Mucosa of rectum (tissue), 2 donors: ENCODE data around the gene FAM89B.

Experiments used
- H3K27ac ChIP-seq, 2 donors: one replicate each; pipeline ENCODE4 v1.7.0; 2013; ENCODE audit warnings: inconsistent platforms in 2 of 2, low read depth in 2 of 2, low read length in 2 of 2
- H3K27me3 ChIP-seq, 2 donors: one replicate each; pipeline ENCODE4 v1.7.0; 2013; ENCODE audit warnings: low read length in 2 of 2; ENCODE audit not compliant: control insufficient read depth in 2 of 2, insufficient read depth in 2 of 2
- H3K36me3 ChIP-seq, 2 donors: one replicate each; pipeline ENCODE4 v1.7.0; 2013; ENCODE audit warnings: low read length in 2 of 2; ENCODE audit not compliant: control insufficient read depth in 2 of 2, insufficient read depth in 2 of 2
- H3K4me1 ChIP-seq, 2 donors: one replicate each; pipeline ENCODE4 v1.7.0; 2013; ENCODE audit warnings: low read length in 2 of 2, mild to moderate bottlenecking in 1 of 2; ENCODE audit not compliant: control insufficient read depth in 2 of 2, insufficient read depth in 2 of 2
- H3K4me3 ChIP-seq, 2 donors: one replicate each; pipeline ENCODE4 v1.7.0; 2013; ENCODE audit warnings: low read length in 2 of 2
- H3K9ac ChIP-seq, 2 donors: one replicate each; pipeline ENCODE4 v1.7.0; 2013; ENCODE audit warnings: low read length in 2 of 2, low read depth in 1 of 2, mild to moderate bottlenecking in 1 of 2
- H3K9me3 ChIP-seq, 2 donors: one replicate each; pipeline ENCODE4 v1.7.0; 2013; ENCODE audit warnings: low read length in 2 of 2; ENCODE audit not compliant: control insufficient read depth in 2 of 2
- donor health status: healthy.
- donor health status: Normal muscosa, but diverticular disease.

Gene FAM89B

DNA sequence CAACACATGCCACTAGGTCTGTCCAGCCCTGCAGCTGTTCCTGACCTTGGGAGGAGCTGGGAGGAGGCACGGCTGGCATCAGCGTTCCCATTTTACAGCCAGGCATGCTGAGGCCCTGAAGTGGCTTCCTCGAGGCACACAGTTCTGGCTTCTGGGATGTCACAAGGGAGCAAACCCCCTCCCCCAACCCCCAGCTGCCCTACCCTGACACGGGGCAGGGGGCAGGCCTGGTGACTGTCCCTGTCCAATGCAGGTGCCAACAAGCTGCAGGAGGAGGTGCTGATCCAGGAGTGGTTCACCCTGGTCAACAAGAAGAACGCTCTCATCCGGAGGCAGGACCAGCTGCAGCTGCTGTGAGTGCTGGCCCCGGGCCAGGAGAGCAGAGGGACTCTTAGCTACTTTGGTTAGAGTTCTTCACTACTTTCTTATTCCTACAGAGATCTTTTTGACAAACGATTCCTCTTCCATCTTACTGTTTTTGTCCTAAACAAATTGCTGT, 18.0 kb downstream of the FAM89B start:
- no peak overlapping the region for H3K9ac ChIP-seq
- no peak overlapping the region for H3K4me3 ChIP-seq
- peaks cover 19 to 25% of the 10 kb centered on the region in 2 donors for H3K4me1 ChIP-seq
- no peaks in the 10 kb centered on the region for H3K27me3 ChIP-seq
- no peaks in the 10 kb centered on the region for H3K9me3 ChIP-seq
- H3K27ac ChIP-seq = no peak overlapping the region
- H3K36me3 ChIP-seq = peaks cover 12 to 21% of the 10 kb centered on the region in 2 donors

- Histone ChIP-seq H3K27ac (peak overlapping the region; percentile 44 to 48), H3K36me3 (peaks cover 4 to 14% of the 10 kb centered on the region in 2 donors), H3K9ac (peak overlapping the region in 1 of 2 donors; percentile 43), H3K9me3 (no peaks in the 10 kb centered on the region), H3K4me3 (no peak overlapping the region), H3K27me3 (no peaks in the 10 kb centered on the region), H3K4me1 (peaks cover 25% of the 10 kb centered on the region in 2 donors)
Measured at GRCh38 chr11:65591939-65592857, 19.9 kb downstream of the FAM89B start.

DNA sequence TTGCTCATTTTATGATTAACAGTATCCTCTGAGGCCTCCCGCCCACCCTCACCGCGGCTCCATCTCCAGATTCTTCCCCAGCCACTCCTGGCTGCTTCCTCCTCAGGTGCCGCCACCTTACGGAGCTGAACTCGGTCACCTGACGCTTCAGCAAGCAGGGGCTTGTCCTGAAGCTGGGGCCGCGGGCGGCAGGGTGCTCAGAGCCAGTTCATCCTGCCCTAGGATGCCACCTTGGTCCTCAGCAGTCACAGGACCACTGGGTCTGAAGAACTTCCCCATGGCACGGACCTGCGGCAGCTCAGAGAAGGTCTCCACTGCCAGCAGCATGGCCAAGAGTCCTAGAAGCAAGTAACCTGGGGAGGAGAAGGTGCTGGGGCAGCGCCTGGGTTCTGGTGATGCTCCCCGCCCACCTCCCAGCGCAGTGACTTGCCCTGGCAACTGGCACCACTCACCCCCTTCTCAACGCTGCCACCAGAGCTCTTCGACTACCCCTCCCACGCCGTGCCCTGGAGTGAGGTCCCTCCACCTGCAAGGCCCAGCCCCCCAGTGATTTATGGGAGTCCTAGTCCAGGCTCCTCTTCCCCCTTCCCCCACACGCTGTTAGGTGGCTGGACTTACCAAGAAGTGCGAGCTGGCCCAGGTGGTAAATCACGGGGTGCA, 20.6 kb downstream of the FAM89B start:
- Histone ChIP-seq H3K27me3 (no peaks in the 10 kb centered on the region), H3K4me3 (no peak overlapping the region), H3K9me3 (no peaks in the 10 kb centered on the region), H3K4me1 (peaks cover 19 to 21% of the 10 kb centered on the region in 2 donors), H3K36me3 (peaks cover 11 to 21% of the 10 kb centered on the region in 2 donors), H3K27ac (peak overlapping the region in 1 of 2 donors; percentile 28), H3K9ac (peak overlapping the region in 1 of 2 donors; percentile 43)

- Histone ChIP-seq H3K27me3 (no peaks in the 10 kb centered on the region), H3K36me3 (peaks cover 18 to 29% of the 10 kb centered on the region in 2 donors), H3K9ac (no peak overlapping the region), H3K4me1 (peaks cover 13% of the 10 kb centered on the region in 2 donors), H3K27ac (no peak overlapping the region), H3K4me3 (no peak overlapping the region), H3K9me3 (no peaks in the 10 kb centered on the region)
Measured at GRCh38 chr11:65593518-65594414, 21.4 kb downstream of the FAM89B start.

DNA sequence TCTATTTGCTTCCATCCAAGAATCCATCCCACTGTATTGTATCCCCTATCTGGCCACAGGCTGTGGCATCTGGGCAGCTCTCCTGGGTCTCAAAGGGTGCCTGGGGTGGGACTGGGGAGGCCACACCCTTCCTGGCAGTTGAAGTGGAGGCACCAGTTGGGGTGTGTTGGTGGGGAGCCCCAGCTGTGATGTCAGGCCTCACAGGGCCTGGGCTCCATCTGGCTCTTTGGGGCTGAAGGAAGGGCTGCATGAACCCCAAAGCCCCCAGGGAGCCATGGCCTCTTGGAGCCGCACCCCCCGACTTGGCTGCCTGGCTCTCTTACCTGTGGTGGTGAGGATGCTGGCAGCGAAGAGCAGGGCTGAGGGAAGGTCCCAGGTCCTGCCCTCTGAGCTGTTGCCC, 22.8 kb downstream of the FAM89B start:
- Histone ChIP-seq H3K27ac (no peak overlapping the region), H3K27me3 (no peaks in the 10 kb centered on the region), H3K4me1 (peaks cover 12% of the 10 kb centered on the region in 2 donors), H3K9ac (no peak overlapping the region), H3K9me3 (no peaks in the 10 kb centered on the region), H3K4me3 (no peak overlapping the region), H3K36me3 (peaks cover 19 to 33% of the 10 kb centered on the region in 2 donors)

GRCh38 chr11:65595543-65596281, 23.4 kb downstream of the FAM89B start, which contains the start of gene KCNK7:
TSS of gene KCNK7 (minus strand) at chr11:65595800. CDS start at chr11:65595772, 28 bp downstream.
- H3K9me3 ChIP-seq = no peaks in the 10 kb centered on the region
- H3K4me3 ChIP-seq = no peak within 1 kb of the TSS
- no peak within 1 kb of the TSS for H3K9ac ChIP-seq
- H3K36me3 ChIP-seq = peaks cover 18 to 30% of the 10 kb centered on the region in 2 donors
- no peak within 1 kb of the TSS for H3K27ac ChIP-seq
- no peaks in the 10 kb centered on the region for H3K27me3 ChIP-seq
- H3K4me1 ChIP-seq = peaks cover 12% of the 10 kb centered on the region in 2 donors

DNA sequence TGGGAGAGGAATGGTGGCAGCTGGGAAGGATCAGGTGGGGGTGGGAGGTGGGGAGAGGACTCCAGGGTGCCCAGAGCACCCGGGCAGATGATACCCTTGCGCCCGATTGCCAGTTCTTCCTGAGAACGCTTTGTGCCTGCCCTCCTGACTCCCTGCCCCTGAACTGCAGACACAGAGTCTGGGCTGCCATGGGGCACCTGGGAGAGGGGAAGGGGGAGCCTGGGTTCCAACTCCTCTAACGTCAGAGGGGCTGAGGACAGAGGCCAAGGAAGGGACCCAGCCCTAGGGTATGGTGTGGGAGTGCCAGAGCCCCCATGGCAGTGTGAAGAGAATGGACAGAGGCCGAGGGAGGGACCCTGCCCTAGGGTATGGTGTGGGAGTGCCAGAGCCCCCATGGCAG, 24.2 kb downstream of the FAM89B start:
- peaks cover 23 to 30% of the 10 kb centered on the region in 2 donors for H3K36me3 ChIP-seq
- no peak overlapping the region for H3K9ac ChIP-seq
- H3K27ac ChIP-seq = no peak overlapping the region
- H3K4me3 ChIP-seq = no peak overlapping the region
- H3K4me1 ChIP-seq = peaks cover 10 to 12% of the 10 kb centered on the region in 2 donors
- no peaks in the 10 kb centered on the region for H3K27me3 ChIP-seq
- H3K9me3 ChIP-seq = no peaks in the 10 kb centered on the region

GRCh38 chr11:65598258-65598699, 25.9 kb downstream of the FAM89B start:
- no peak overlapping the region for H3K9ac ChIP-seq
- H3K9me3 ChIP-seq = no peaks in the 10 kb centered on the region
- H3K4me3 ChIP-seq = no peak overlapping the region
- no peaks in the 10 kb centered on the region for H3K27me3 ChIP-seq
- peaks cover 0 to 8% of the 10 kb centered on the region in 2 donors for H3K4me1 ChIP-seq
- peaks cover 26 to 31% of the 10 kb centered on the region in 2 donors for H3K36me3 ChIP-seq
- no peak overlapping the region for H3K27ac ChIP-seq
